ENCODE results near the gene ECE1. TPM values are rescaled to one million over a fixed set of nuclear protein-coding genes. Genes with fewer than 3 reads are reported as not detected.

The ECE1 gene
- total RNA-seq, 1 donor from 2014 or later, result 15.2 TPM

- Histone ChIP-seq H3F3A (ENCODE audit: low read depth) (peaks cover 17% of the 10 kb centered on the region), H3K4me1 (peaks cover 54% of the 10 kb centered on the region), H3K4me3 (no peak overlapping the region), H3K27me3 (no peaks in the 10 kb centered on the region), H3K36me3 (no peaks in the 10 kb centered on the region), H3K9me3 (ENCODE audit: low read depth) (no peaks in the 10 kb centered on the region), H2AFZ (replicated peaks) (no peak overlapping the region), H3K27ac (no peak overlapping the region), H3K4me2 (no peak overlapping the region), H4K20me1 (ENCODE audit: low read depth) (peaks cover 15% of the 10 kb centered on the region), H3K79me2 (ENCODE audit: low read depth) (no peaks in the 10 kb centered on the region), H3K9ac (no peak overlapping the region)
- peaks cover 10% of the 10 kb centered on the region for H3K27me3 Mint-ChIP-seq (ENCODE audit: insufficient read depth, low read depth)
- DNase-seq (ENCODE audit: low spot score), result no peak
- TF ChIP-seq EZH2 (IDR thresholded peaks at IDR 0.05) (no peak), CTCF (IDR thresholded peaks at IDR 0.05) (no peak), EZH2phosphoT487 (IDR thresholded peaks at IDR 0.05) (no peak)
- H3K4me1 Mint-ChIP-seq, result peaks cover 81% of the 10 kb centered on the region
- no peaks in the 10 kb centered on the region for H3K9me3 Mint-ChIP-seq
- peak overlapping the region; percentile 37 for H3K27ac Mint-ChIP-seq
- no peaks in the 10 kb centered on the region for H3K36me3 Mint-ChIP-seq
- peak overlapping the region; percentile 27 for H3K4me3 Mint-ChIP-seq
Measured at GRCh38 chr1:21317690-21318043, 27.4 kb upstream of the ECE1 start.

GRCh38 chr1:21317035-21317689 lies 26.9 kb upstream of the ECE1 start:
- Mint-ChIP-seq H3K4me3 (no peak overlapping the region), H3K9me3 (no peaks in the 10 kb centered on the region), H3K27me3 (ENCODE audit: insufficient read depth, low read depth) (peaks cover 6% of the 10 kb centered on the region), H3K4me1 (peaks cover 77% of the 10 kb centered on the region), H3K27ac (peak overlapping the region; percentile 78), H3K36me3 (no peaks in the 10 kb centered on the region)
- Histone ChIP-seq H3F3A (ENCODE audit: low read depth) (peaks cover 17% of the 10 kb centered on the region), H3K36me3 (no peaks in the 10 kb centered on the region), H3K27ac (no peak overlapping the region), H3K9ac (no peak overlapping the region), H3K4me2 (no peak overlapping the region), H3K9me3 (ENCODE audit: low read depth) (no peaks in the 10 kb centered on the region), H3K4me3 (no peak overlapping the region), H3K79me2 (ENCODE audit: low read depth) (no peaks in the 10 kb centered on the region), H3K4me1 (peaks cover 49% of the 10 kb centered on the region), H4K20me1 (ENCODE audit: low read depth) (peaks cover 12% of the 10 kb centered on the region), H3K27me3 (no peaks in the 10 kb centered on the region), H2AFZ (replicated peaks) (no peak overlapping the region)
- no peak for DNase-seq (ENCODE audit: low spot score)
- TF ChIP-seq EZH2phosphoT487 (IDR thresholded peaks at IDR 0.05) (no peak), EZH2 (IDR thresholded peaks at IDR 0.05) (no peak), CTCF (IDR thresholded peaks at IDR 0.05) (no peak)

GRCh38 chr1:21314743-21315396 lies 24.6 kb upstream of the ECE1 start:
- Histone ChIP-seq H3K27me3 (no peaks in the 10 kb centered on the region), H3K9ac (no peak overlapping the region), H3K9me3 (ENCODE audit: low read depth) (no peaks in the 10 kb centered on the region), H3K4me1 (peaks cover 40% of the 10 kb centered on the region), H4K20me1 (ENCODE audit: low read depth) (peaks cover 12% of the 10 kb centered on the region), H3K4me3 (no peak overlapping the region), H3K27ac (no peak overlapping the region), H3K36me3 (no peaks in the 10 kb centered on the region), H2AFZ (replicated peaks) (no peak overlapping the region), H3K4me2 (peak overlapping the region; percentile 52), H3F3A (ENCODE audit: low read depth) (peaks cover 17% of the 10 kb centered on the region), H3K79me2 (ENCODE audit: low read depth) (no peaks in the 10 kb centered on the region)
- TF ChIP-seq EZH2phosphoT487 (IDR thresholded peaks at IDR 0.05), result no peak
- TF ChIP-seq CTCF (IDR thresholded peaks at IDR 0.05), result no peak
- no peak for TF ChIP-seq EZH2 (IDR thresholded peaks at IDR 0.05)
- H3K27me3 Mint-ChIP-seq (ENCODE audit: insufficient read depth, low read depth), result peaks cover 6% of the 10 kb centered on the region
- no peaks in the 10 kb centered on the region for H3K9me3 Mint-ChIP-seq
- peak overlapping the region; percentile 33 for H3K4me3 Mint-ChIP-seq
- peak overlapping the region; percentile 8 for H3K27ac Mint-ChIP-seq
- H3K36me3 Mint-ChIP-seq, result no peaks in the 10 kb centered on the region
- peaks cover 67% of the 10 kb centered on the region for H3K4me1 Mint-ChIP-seq
- DNase-seq (ENCODE audit: low spot score), result no peak
